ENCODE results near the gene EHD3. TPM values are rescaled to one million over a fixed set of nuclear protein-coding genes. Genes with fewer than 3 reads are reported as not detected.

EHD3 gene
- total RNA-seq, 2 experiments from 2014 or later: 0.67 to 0.74 TPM

GRCh38 chr2:31296641-31297287 lies 62.8 kb downstream of the EHD3 start:
- no peak overlapping the region for H3K27ac Mint-ChIP-seq
- H3K4me3 Mint-ChIP-seq: no peak overlapping the region
- CTCF ChIA-PET: no interaction called here
- intact Hi-C loops (cut with micrococcal nuclease): loop anchor here (1.0 kb wide), 1 partner anchor 23 kb away; no protein-coding TSS in a partner anchor
- DNase-seq: no peak
- no peaks in the 10 kb centered on the region for H3K9me3 Mint-ChIP-seq
- H3K4me1 Mint-ChIP-seq (ENCODE audit: low read depth): peaks cover 3% of the 10 kb centered on the region
- H3K36me3 Mint-ChIP-seq (ENCODE audit: low read depth): no peaks in the 10 kb centered on the region
- no peaks in the 10 kb centered on the region for H3K27me3 Mint-ChIP-seq (ENCODE audit: low read depth)

GRCh38 chr2:31297751-31298150 lies 63.8 kb downstream of the EHD3 start:
- CTCF ChIA-PET: no interaction called here
- intact Hi-C loops (cut with micrococcal nuclease): loop anchor here (1.0 kb wide), 2 partner anchors 22 to 27 kb away; no protein-coding TSS in a partner anchor
- Mint-ChIP-seq H3K27me3 (ENCODE audit: low read depth) (no peaks in the 10 kb centered on the region), H3K27ac (no peak overlapping the region), H3K4me1 (ENCODE audit: low read depth) (peaks cover 3% of the 10 kb centered on the region), H3K9me3 (no peaks in the 10 kb centered on the region), H3K4me3 (no peak overlapping the region), H3K36me3 (ENCODE audit: low read depth) (no peaks in the 10 kb centered on the region)
- DNase-seq: peak; percentile 27

- Mint-ChIP-seq H3K9me3 (no peaks in the 10 kb centered on the region), H3K27ac (no peak overlapping the region), H3K4me1 (ENCODE audit: low read depth) (peaks cover 3% of the 10 kb centered on the region), H3K27me3 (ENCODE audit: low read depth) (no peaks in the 10 kb centered on the region), H3K36me3 (ENCODE audit: low read depth) (no peaks in the 10 kb centered on the region), H3K4me3 (no peak overlapping the region)
- intact Hi-C loops (cut with micrococcal nuclease): no loop called here
- DNase-seq: no peak
- CTCF ChIA-PET: interaction anchor here (2.2 kb wide), 1 partner anchor 34 kb away, joined by 5 read pairs; no protein-coding TSS in a partner anchor
Observed at GRCh38 chr2:31299547-31299946, 65.6 kb downstream of the EHD3 start.

- no peaks in the 10 kb centered on the region for H3K36me3 Mint-ChIP-seq (ENCODE audit: low read depth)
- no peaks in the 10 kb centered on the region for H3K9me3 Mint-ChIP-seq
- peaks cover 3% of the 10 kb centered on the region for H3K4me1 Mint-ChIP-seq (ENCODE audit: low read depth)
- CTCF ChIA-PET: interaction anchor here (2.2 kb wide), 1 partner anchor 33 kb away, joined by 5 read pairs; no protein-coding TSS in a partner anchor
- intact Hi-C loops (cut with micrococcal nuclease): no loop called here
- no peak overlapping the region for H3K27ac Mint-ChIP-seq
- DNase-seq: no peak
- H3K4me3 Mint-ChIP-seq: no peak overlapping the region
- H3K27me3 Mint-ChIP-seq (ENCODE audit: low read depth): no peaks in the 10 kb centered on the region
Observed at GRCh38 chr2:31300309-31300708, 66.4 kb downstream of the EHD3 start.

- Mint-ChIP-seq H3K4me3 (no peak overlapping the region), H3K27ac (no peak overlapping the region), H3K4me1 (ENCODE audit: low read depth) (no peaks in the 10 kb centered on the region), H3K9me3 (no peaks in the 10 kb centered on the region), H3K27me3 (ENCODE audit: low read depth) (peaks cover 5% of the 10 kb centered on the region), H3K36me3 (ENCODE audit: low read depth) (no peaks in the 10 kb centered on the region)
- CTCF ChIA-PET: no interaction called here
- no peak for DNase-seq
- intact Hi-C loops (cut with micrococcal nuclease): no loop called here
Observed at GRCh38 chr2:31302940-31303563, 69.1 kb downstream of the EHD3 start.

- H3K36me3 Mint-ChIP-seq (ENCODE audit: low read depth): no peaks in the 10 kb centered on the region
- no peak overlapping the region for H3K4me3 Mint-ChIP-seq
- intact Hi-C loops (cut with micrococcal nuclease): no loop called here
- H3K27ac Mint-ChIP-seq: no peak overlapping the region
- DNase-seq: no peak
- H3K9me3 Mint-ChIP-seq: peaks cover 3% of the 10 kb centered on the region
- CTCF ChIA-PET: interaction anchor here (1.4 kb wide), 1 partner anchor 593 kb away, joined by 4 read pairs; no protein-coding TSS in a partner anchor
- peaks cover 9% of the 10 kb centered on the region for H3K27me3 Mint-ChIP-seq (ENCODE audit: low read depth)
- H3K4me1 Mint-ChIP-seq (ENCODE audit: low read depth): no peaks in the 10 kb centered on the region
Observed at GRCh38 chr2:31304816-31305215, 70.9 kb downstream of the EHD3 start.

- Mint-ChIP-seq H3K27ac (no peak overlapping the region), H3K4me1 (ENCODE audit: low read depth) (peaks cover 4% of the 10 kb centered on the region), H3K9me3 (peaks cover 8% of the 10 kb centered on the region), H3K36me3 (ENCODE audit: low read depth) (peaks cover 3% of the 10 kb centered on the region), H3K27me3 (ENCODE audit: low read depth) (peaks cover 16% of the 10 kb centered on the region), H3K4me3 (no peak overlapping the region)
- no peak for DNase-seq
- intact Hi-C loops (cut with micrococcal nuclease): no loop called here
- CTCF ChIA-PET: interaction anchor here (0.6 kb wide), 1 partner anchor 1029 kb away, joined by 3 read pairs; no protein-coding TSS in a partner anchor
Observed at GRCh38 chr2:31312898-31313297, 78.9 kb downstream of the EHD3 start.

- Mint-ChIP-seq H3K27me3 (ENCODE audit: low read depth) (peaks cover 12% of the 10 kb centered on the region), H3K36me3 (ENCODE audit: low read depth) (peaks cover 3% of the 10 kb centered on the region), H3K9me3 (peaks cover 5% of the 10 kb centered on the region), H3K4me3 (no peak overlapping the region), H3K4me1 (ENCODE audit: low read depth) (peaks cover 20% of the 10 kb centered on the region), H3K27ac (no peak overlapping the region)
- CTCF ChIA-PET: interaction anchor here (0.7 to 0.8 kb wide), 2 partner anchors 60 to 603 kb away, joined by 3 read pairs; no protein-coding TSS in a partner anchor
- DNase-seq: no peak
- intact Hi-C loops (cut with micrococcal nuclease): no loop called here
Observed at GRCh38 chr2:31314761-31315160, 80.8 kb downstream of the EHD3 start.

- Mint-ChIP-seq H3K27ac (no peak overlapping the region), H3K27me3 (ENCODE audit: low read depth) (no peaks in the 10 kb centered on the region), H3K4me1 (ENCODE audit: low read depth) (peaks cover 27% of the 10 kb centered on the region), H3K36me3 (ENCODE audit: low read depth) (no peaks in the 10 kb centered on the region), H3K9me3 (no peaks in the 10 kb centered on the region), H3K4me3 (no peak overlapping the region)
- intact Hi-C loops (cut with micrococcal nuclease): no loop called here
- CTCF ChIA-PET: interaction anchor here (0.9 to 1.7 kb wide), 2 partner anchors 16 kb away, joined by 3 to 6 read pairs; no protein-coding TSS in a partner anchor
- DNase-seq: no peak
Observed at GRCh38 chr2:31317396-31317795, 83.4 kb downstream of the EHD3 start.

- CTCF ChIA-PET: no interaction called here
- no peaks in the 10 kb centered on the region for H3K27me3 Mint-ChIP-seq (ENCODE audit: low read depth)
- H3K27ac Mint-ChIP-seq: no peak overlapping the region
- intact Hi-C loops (cut with micrococcal nuclease): loop anchor here (1.0 kb wide), 1 partner anchor 21 kb away; no protein-coding TSS in a partner anchor
- no peaks in the 10 kb centered on the region for H3K36me3 Mint-ChIP-seq (ENCODE audit: low read depth)
- no peaks in the 10 kb centered on the region for H3K9me3 Mint-ChIP-seq
- peaks cover 39% of the 10 kb centered on the region for H3K4me1 Mint-ChIP-seq (ENCODE audit: low read depth)
- peak; percentile 61 for DNase-seq
- H3K4me3 Mint-ChIP-seq: no peak overlapping the region
Observed at GRCh38 chr2:31318361-31319336, 84.7 kb downstream of the EHD3 start.

Measured in activated naive CD4-positive, alpha-beta T cell treated with anti-CD3 and anti-CD28 coated beads for 36 hours (primary cell).